Duodenal mucosa (tissue), 2 donors: Measurements from ENCODE around the gene MBLAC2.

Source experiments
- H3K27ac ChIP-seq: one replicate; pipeline ENCODE4 v1.7.0; 2013; ENCODE audit warnings: low read depth, low read length
- H3K27me3 ChIP-seq, 2 donors: one replicate each; pipeline ENCODE4 v1.7.0; 2013; ENCODE audit warnings: low read length in 2 of 2, control low read depth in 1 of 2; ENCODE audit not compliant: insufficient read depth in 2 of 2, control insufficient read depth in 1 of 2
- H3K36me3 ChIP-seq, 2 donors: one replicate each; pipeline ENCODE4 v1.7.0; 2013; ENCODE audit warnings: low read length in 2 of 2, control low read depth in 1 of 2; ENCODE audit not compliant: insufficient read depth in 2 of 2, control insufficient read depth in 1 of 2
- H3K4me1 ChIP-seq, 2 donors: one replicate each; pipeline ENCODE4 v1.7.0; 2013; ENCODE audit warnings: low read length in 2 of 2, control low read depth in 1 of 2; ENCODE audit not compliant: insufficient read depth in 2 of 2, control insufficient read depth in 1 of 2
- H3K4me3 ChIP-seq, 2 donors: one replicate each; pipeline ENCODE4 v1.7.0; 2013; ENCODE audit warnings: low read length in 2 of 2, low read depth in 1 of 2
- H3K9ac ChIP-seq, 2 donors: one replicate each; pipeline ENCODE4 v1.7.0; 2013; ENCODE audit warnings: low read length in 2 of 2, low read depth in 1 of 2
- H3K9me3 ChIP-seq, 2 donors: one replicate each; pipeline ENCODE4 v1.7.0; 2013; ENCODE audit warnings: low read length in 2 of 2, control low read depth in 1 of 2; ENCODE audit not compliant: control insufficient read depth in 1 of 2

MBLAC2 gene

DNA sequence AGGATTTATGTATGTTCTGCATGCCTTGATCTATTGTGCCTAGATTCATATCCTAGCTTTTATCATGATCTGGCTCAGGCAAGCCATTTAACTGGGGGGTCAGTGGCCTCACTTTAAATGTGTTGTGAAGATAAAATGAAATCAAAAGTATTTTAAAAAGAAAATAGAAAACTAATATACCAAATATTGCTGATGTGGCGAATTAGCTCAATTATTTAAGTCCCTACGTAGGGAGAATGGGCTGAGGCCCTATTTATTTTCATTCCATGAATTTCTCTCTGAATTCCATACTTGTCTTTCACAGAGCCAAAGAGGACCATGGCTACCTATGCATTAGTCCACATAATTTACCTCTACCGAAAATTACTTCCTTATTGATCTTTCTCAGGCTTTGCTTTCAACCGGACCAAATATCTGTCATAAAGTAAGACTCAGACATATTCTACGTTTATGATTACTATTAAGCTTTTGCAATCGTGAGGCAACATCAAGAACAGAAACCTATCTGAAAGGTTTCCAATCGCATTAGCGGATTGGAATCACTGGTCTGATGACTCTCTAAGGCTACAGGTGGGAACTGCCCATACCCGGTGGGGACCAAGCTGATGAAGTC, 1.7 kb downstream of the MBLAC2 start:
- Histone ChIP-seq H3K27ac (no peak overlapping the region), H3K4me3 (peak overlapping the region; percentile 97 to 100), H3K36me3 (no peaks in the 10 kb centered on the region), H3K9me3 (no peaks in the 10 kb centered on the region), H3K27me3 (no peaks in the 10 kb centered on the region), H3K9ac (peak overlapping the region; percentile 71 to 83), H3K4me1 (peaks cover 6 to 18% of the 10 kb centered on the region in 2 donors)

DNA sequence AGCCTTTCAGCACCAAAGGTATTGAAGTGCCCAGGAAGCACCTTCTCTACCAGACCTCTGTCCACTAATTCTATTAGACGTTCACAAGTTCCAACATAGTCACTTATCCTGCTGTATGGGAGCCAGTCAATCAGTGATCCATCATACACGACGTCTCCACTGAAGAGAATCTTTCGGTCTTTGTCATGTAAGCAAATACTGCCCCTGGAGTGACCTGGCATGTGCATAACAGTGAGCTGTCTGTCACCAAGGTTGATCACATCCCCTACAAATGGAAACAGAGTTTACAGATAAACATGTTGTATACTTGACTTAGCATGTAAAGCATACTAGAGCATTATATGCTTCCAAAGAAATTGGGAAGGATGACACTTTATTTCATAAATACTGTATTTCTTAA, 13.3 kb downstream of the MBLAC2 start:
- Histone ChIP-seq H3K27me3 (no peaks in the 10 kb centered on the region), H3K36me3 (peaks cover 0 to 2% of the 10 kb centered on the region in 2 donors), H3K4me3 (no peak overlapping the region), H3K4me1 (no peaks in the 10 kb centered on the region), H3K9ac (no peak overlapping the region), H3K27ac (no peak overlapping the region), H3K9me3 (no peaks in the 10 kb centered on the region)

DNA sequence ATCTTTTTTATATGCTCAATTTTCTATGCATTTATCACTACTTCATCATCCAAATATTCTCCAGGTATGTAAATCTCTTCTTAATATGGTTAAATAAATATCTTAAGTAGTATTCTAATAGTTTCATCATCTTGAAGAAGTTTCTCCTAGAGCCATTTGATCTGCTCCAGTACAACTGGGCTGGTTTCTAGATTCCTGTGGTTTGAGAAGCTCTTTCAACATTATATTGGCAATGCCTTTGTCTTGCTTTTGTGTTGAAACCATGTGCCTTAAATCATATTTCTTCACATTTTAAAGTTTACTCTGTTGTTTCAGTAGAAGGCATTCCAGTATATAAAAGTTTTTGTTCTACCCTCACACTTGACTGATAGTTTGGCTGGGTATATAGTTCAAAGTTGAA, 27.6 kb downstream of the MBLAC2 start:
- Histone ChIP-seq H3K27me3 (no peaks in the 10 kb centered on the region), H3K4me3 (no peak overlapping the region), H3K9ac (no peak overlapping the region), H3K4me1 (no peaks in the 10 kb centered on the region), H3K9me3 (no peaks in the 10 kb centered on the region), H3K27ac (no peak overlapping the region), H3K36me3 (no peaks in the 10 kb centered on the region)

DNA sequence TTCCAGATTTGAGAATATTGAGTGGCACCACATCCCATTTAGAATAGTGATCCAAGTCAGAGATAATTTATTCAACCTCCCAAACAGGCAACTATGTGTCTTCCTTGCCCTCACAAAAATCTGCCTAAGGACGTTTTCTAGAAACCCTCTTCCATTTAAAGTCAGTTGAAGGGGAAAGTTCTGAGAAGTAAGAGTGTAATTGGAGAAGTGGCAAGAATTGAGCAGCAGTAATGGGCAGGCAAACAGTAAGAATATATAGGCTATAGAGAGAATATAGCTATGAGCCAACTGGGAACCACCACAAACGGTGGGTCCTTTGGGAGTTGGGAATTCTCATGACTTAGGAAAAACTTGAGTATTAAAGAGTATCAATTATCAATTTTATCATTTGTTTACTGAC, 33.9 kb downstream of the MBLAC2 start:
- Histone ChIP-seq H3K4me1 (peaks cover 0 to 4% of the 10 kb centered on the region in 2 donors), H3K27ac (no peak overlapping the region), H3K4me3 (no peak overlapping the region), H3K9ac (no peak overlapping the region), H3K36me3 (no peaks in the 10 kb centered on the region), H3K27me3 (no peaks in the 10 kb centered on the region), H3K9me3 (no peaks in the 10 kb centered on the region)

DNA sequence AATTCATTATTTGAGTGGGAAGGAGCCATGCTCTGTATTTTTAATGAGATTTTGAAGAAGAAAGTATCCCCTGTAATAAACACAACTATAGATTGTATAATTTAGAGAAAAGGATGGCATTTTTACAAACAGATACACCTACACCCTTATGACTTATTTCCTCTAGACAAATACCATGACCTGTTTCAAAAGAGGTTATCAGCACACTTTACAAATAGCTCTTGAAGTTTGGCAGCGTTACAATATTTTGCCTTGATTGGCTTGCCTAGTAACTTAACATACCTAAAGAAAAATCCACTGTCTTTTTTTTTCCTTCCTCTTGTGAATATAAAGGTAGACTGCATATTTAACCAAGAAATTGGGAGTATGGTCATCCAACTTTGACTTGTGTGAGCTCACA, 36.5 kb downstream of the MBLAC2 start:
- Histone ChIP-seq H3K27me3 (no peaks in the 10 kb centered on the region), H3K27ac (no peak overlapping the region), H3K9me3 (no peaks in the 10 kb centered on the region), H3K36me3 (no peaks in the 10 kb centered on the region), H3K4me3 (no peak overlapping the region), H3K4me1 (peaks cover 0 to 4% of the 10 kb centered on the region in 2 donors), H3K9ac (no peak overlapping the region)

DNA sequence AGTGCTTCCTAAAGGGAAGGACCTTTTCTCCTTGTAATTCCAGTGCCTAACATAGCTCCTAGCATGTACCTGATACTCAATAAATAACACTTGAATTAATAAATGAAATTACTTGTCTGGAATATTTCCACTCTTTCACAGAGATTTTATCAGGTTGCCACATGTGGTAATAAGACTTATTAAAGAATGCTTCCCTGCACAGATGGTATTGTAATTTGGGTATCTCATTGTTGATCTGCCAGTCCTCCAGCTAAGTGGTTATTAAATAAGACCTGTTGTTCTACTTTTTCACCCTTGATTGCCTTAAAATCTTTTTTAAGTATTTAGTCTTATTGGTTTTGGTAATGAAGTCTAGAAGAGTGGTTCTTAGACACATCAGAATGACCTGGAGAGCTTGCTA, 36.9 kb downstream of the MBLAC2 start:
- H3K4me1 ChIP-seq: peaks cover 0 to 4% of the 10 kb centered on the region in 2 donors
- H3K9me3 ChIP-seq: no peaks in the 10 kb centered on the region
- no peak overlapping the region for H3K27ac ChIP-seq
- no peak overlapping the region for H3K4me3 ChIP-seq
- no peak overlapping the region for H3K9ac ChIP-seq
- H3K27me3 ChIP-seq: no peaks in the 10 kb centered on the region
- H3K36me3 ChIP-seq: no peaks in the 10 kb centered on the region

DNA sequence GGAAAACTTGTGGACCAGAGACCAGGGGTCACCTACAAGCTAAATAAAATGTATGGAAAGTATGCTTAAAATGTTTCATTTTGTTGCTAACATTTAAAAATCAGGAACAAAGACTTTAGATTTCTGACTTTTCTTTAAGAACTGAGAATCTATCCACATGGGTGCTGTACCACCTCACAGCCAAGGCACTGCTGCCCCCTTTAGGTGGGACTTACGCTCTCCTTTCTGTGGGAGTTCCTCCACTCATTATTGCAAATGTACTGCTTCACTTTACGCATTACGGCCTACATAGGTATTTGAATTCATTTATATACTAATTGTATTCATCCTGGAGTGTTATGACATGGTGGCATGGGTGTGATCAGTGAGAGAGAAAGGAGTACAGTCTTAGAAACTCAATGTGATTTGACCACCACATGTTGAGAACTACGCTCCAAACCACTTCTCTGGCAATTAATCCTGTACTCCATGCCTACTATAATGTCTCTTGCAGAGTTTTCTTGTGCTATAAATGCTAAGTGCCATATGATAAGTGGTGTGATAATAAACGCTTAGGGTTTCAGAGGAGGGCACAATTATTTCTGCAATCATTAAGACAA, 40.4 kb downstream of the MBLAC2 start:
- H3K36me3 ChIP-seq: no peaks in the 10 kb centered on the region
- no peaks in the 10 kb centered on the region for H3K4me1 ChIP-seq
- no peak overlapping the region for H3K9ac ChIP-seq
- H3K27me3 ChIP-seq: no peaks in the 10 kb centered on the region
- no peaks in the 10 kb centered on the region for H3K9me3 ChIP-seq
- H3K4me3 ChIP-seq: no peak overlapping the region
- H3K27ac ChIP-seq: no peak overlapping the region

DNA sequence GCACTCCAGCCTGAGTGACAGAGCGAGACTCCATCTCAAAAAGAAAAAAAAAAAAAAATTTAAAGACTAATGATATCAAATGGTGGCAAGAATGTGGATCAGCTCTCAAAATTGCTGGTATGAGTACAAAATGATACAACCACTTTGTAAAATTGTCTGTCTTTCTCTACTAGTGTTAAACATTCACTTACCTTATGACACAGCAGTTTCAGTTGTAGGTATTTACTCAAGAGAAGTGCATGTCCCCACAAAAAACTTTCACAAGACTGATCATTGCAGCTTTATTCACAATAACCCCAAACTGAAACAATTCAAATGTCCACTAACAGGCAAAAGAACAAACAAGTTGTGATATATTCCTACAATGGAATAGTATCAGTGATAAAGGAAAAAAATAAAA, 50.3 kb downstream of the MBLAC2 start:
- Histone ChIP-seq H3K4me1 (no peaks in the 10 kb centered on the region), H3K36me3 (no peaks in the 10 kb centered on the region)

DNA sequence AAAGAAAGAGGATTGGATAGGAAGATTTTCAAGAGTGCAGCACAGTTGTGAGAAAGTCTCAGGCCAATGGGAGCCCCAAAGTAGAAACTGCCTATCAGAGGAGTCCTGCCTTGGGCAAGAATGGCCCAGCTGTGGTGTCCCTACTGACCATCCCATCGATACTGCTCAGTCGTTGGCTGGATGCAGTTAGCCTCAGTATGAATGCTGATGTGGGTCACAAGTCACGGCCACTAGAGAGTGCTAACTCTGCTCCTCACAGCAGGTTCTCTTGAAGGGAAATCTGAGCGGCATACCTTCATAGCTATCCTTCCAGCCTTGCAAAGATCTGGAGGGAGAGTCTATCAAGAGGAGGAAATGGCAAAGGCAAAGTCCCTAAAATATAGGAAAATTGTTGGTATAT, 53.4 kb downstream of the MBLAC2 start:
- no peak overlapping the region for H3K27ac ChIP-seq
- H3K36me3 ChIP-seq: no peaks in the 10 kb centered on the region
- no peaks in the 10 kb centered on the region for H3K4me1 ChIP-seq
- H3K9me3 ChIP-seq: no peaks in the 10 kb centered on the region
- no peak overlapping the region for H3K9ac ChIP-seq
- H3K4me3 ChIP-seq: no peak overlapping the region
- no peaks in the 10 kb centered on the region for H3K27me3 ChIP-seq

More for the DNA sequence above, 50.3 kb downstream of the MBLAC2 start:
- Histone ChIP-seq H3K4me3 (no peak overlapping the region), H3K27me3 (no peaks in the 10 kb centered on the region), H3K27ac (no peak overlapping the region), H3K9ac (no peak overlapping the region), H3K9me3 (no peaks in the 10 kb centered on the region)

DNA sequence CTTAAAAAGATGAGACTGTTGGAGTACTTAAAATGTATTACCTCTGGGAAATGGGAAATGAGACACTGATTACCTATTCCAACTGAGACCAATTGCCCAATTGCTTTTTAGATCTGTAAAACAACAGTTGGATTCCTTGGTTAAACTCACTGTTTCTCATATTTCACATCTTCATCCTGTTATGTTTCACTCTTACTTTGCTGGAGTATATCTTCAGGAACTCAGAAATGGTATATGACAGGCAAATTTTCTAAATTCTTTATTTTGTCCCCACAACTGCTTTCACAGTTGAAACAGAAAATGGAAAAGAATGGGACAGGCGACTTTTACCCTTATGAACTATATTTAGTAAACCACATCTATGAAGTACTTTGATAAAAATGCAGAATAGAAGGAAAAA, 56.4 kb downstream of the MBLAC2 start:
- Histone ChIP-seq H3K4me1 (no peaks in the 10 kb centered on the region), H3K36me3 (no peaks in the 10 kb centered on the region), H3K4me3 (no peak overlapping the region), H3K9me3 (no peaks in the 10 kb centered on the region), H3K9ac (no peak overlapping the region), H3K27ac (no peak overlapping the region), H3K27me3 (no peaks in the 10 kb centered on the region)
